Kidney (tissue), 14 donors: ENCODE measurements around the gene HUS1. TPM values are rescaled to one million over a fixed set of nuclear protein-coding genes. Genes with fewer than 3 reads are reported as not detected.
A peak's percentile ranks its signal among the peaks of the same experiment; 100 is the strongest.
"Not testable (repeated sequence)": the region's sequence is repeated elsewhere in the genome, so short reads cannot be mapped to it uniquely, and the experiment has no call there.

ENCODE experiments used
- DNase-seq, 5 donors: peaks; one replicate each; pipeline ENCODE4 v3.0.0-alpha.2; 2013 to 2020
- FAIRE-seq: peaks from 2 replicates; lab custom pipeline; 2012; peaks lifted over from hg19 to GRCh38; lab: Jason Lieb, UNC
- H3K27ac ChIP-seq, 2 donors: one replicate each; pipeline ENCODE4 v1.7.0; 2013; ENCODE audit warnings: low read depth in 2 of 2, low read length in 2 of 2, inconsistent platforms in 1 of 2
- H3K27me3 ChIP-seq: one replicate; pipeline ENCODE4 v1.7.1; 2013; ENCODE audit warnings: low read length, inconsistent platforms; ENCODE audit not compliant: control insufficient read depth, insufficient read depth
- H3K36me3 ChIP-seq, 3 donors: one replicate each; pipeline versions ENCODE4 v1.7.0 to v1.7.1; 2013; ENCODE audit warnings: low read length in 3 of 3, control low read depth in 1 of 3, inconsistent platforms in 1 of 3; ENCODE audit not compliant: insufficient read depth in 3 of 3, control insufficient read depth in 2 of 3
- H3K4me1 ChIP-seq, 3 donors: one replicate each; pipeline versions ENCODE4 v1.7.0 to v1.7.1; 2013; ENCODE audit warnings: low read length in 3 of 3, inconsistent platforms in 1 of 3, low read depth in 1 of 3; ENCODE audit not compliant: control insufficient read depth in 2 of 3, insufficient read depth in 2 of 3
- H3K4me3 ChIP-seq, 3 donors: one replicate each; pipeline versions ENCODE4 v1.7.0 to v1.8.1; 2013; ENCODE audit warnings: low read length in 3 of 3, control low read depth in 1 of 3, inconsistent platforms in 1 of 3
- H3K9ac ChIP-seq, 3 donors: one replicate each; pipeline versions ENCODE4 v1.7.0 to v1.7.1; 2013; ENCODE audit warnings: low read length in 3 of 3, control low read depth in 1 of 3, inconsistent platforms in 1 of 3
- H3K9me3 ChIP-seq, 3 donors: one replicate each; pipeline versions ENCODE4 v1.7.0 to v1.7.1; 2013; ENCODE audit warnings: low read length in 3 of 3, control low read depth in 1 of 3, inconsistent platforms in 1 of 3; ENCODE audit not compliant: control insufficient read depth in 2 of 3, insufficient read depth in 1 of 3
- CTCF ChIP-seq: IDR thresholded peaks from 3 replicates; pipeline ENCODE4 v1.5.1; 2012; ENCODE audit warnings: mild to moderate bottlenecking, moderate library complexity, borderline replicate concordance; ENCODE audit not compliant: insufficient read depth; ENCODE audit errors: extremely low read depth
- intact Hi-C: fragments of 100-400 bp; cut with DNase I; formaldehyde crosslinking; loops from one replicate; pipeline ENCODE4 v1.11.1; 2022
- polyA plus RNA-seq: library from polyadenylated mRNA; stranded (reverse); fragments of 350-450 nt; fragmentation: Illumina TruSeq; extraction: RNeasy Lipid Tissue Mini Kit (QIAGEN cat#74804); gene quantifications from one replicate; pipeline ENCODE4 v1.2.3, GENCODE V29; 2014; ENCODE audit warnings: low read depth, low replicate concordance; ENCODE audit not compliant: insufficient read depth
- total RNA-seq: library from RNA; stranded (reverse); fragmentation: NEBNext Ultra II Directional; extraction: Animal tissue kit (Norgen Biotek cat#: 25700); gene quantifications from one replicate; pipeline ENCODE4 v1.2.1, GENCODE V29; 2021
- donor health status: control.
- donor health status: control.
- donor health status: control.
- donor health status: control.
- donor health status: control.
- donor health status: DM: yes; HTN: yes; CAD: no.
- donor health status: Normal renal cell carcinoma (clear cell type).

HUS1 gene
- total and polyA plus RNA-seq, 2 donors from 2014 or later = 13.4 to 29.5 TPM

- Histone ChIP-seq H3K9me3 (no peaks in the 10 kb centered on the region), H3K4me1 (peaks cover 0 to 2% (median 0%) of the 10 kb centered on the region in 3 donors), H3K27ac (peak overlapping the region in 1 of 2 donors; percentile 17), H3K9ac (no peak overlapping the region), H3K27me3 (no peaks in the 10 kb centered on the region), H3K36me3 (no peaks in the 10 kb centered on the region), H3K4me3 (peak overlapping the region; percentile 55 to 64 (median 64))
- TF ChIP-seq CTCF = peak; percentile 60
- intact Hi-C loops = loop anchor here (10.0 kb wide), 1 partner anchor 113 kb away; no protein-coding TSS in a partner anchor
- FAIRE-seq (no peak), DNase-seq (peak; percentile 84 to 94 (median 88))
These were observed 12.4 kb upstream of the HUS1 start for GRCh38 chr7:47991741-47992311.

- intact Hi-C loops = loop anchor here (10.0 kb wide), 1 partner anchor 114 kb away; no protein-coding TSS in a partner anchor
- TF ChIP-seq CTCF = no peak
- H3K27ac ChIP-seq = no peak overlapping the region
- DNase-seq (no peak), FAIRE-seq (no peak)
- no peak overlapping the region for H3K9ac ChIP-seq
- H3K9me3 ChIP-seq = no peaks in the 10 kb centered on the region
- no peaks in the 10 kb centered on the region for H3K36me3 ChIP-seq
- peak overlapping the region in 1 of 3 donors; percentile 64 for H3K4me3 ChIP-seq
- H3K27me3 ChIP-seq = no peaks in the 10 kb centered on the region
- peaks cover 0 to 2% (median 0%) of the 10 kb centered on the region in 3 donors for H3K4me1 ChIP-seq
These were observed 11.9 kb upstream of the HUS1 start for GRCh38 chr7:47991270-47991669.

- Histone ChIP-seq H3K4me1 (peaks cover 0 to 2% (median 0%) of the 10 kb centered on the region in 3 donors), H3K9ac (no peak overlapping the region), H3K27me3 (no peaks in the 10 kb centered on the region), H3K9me3 (no peaks in the 10 kb centered on the region), H3K4me3 (no peak overlapping the region), H3K27ac (no peak overlapping the region), H3K36me3 (no peaks in the 10 kb centered on the region)
- FAIRE-seq (no peak), DNase-seq (no peak)
- intact Hi-C loops = loop anchor here (10.0 kb wide), 1 partner anchor 114 kb away; no protein-coding TSS in a partner anchor
- no peak for TF ChIP-seq CTCF
These were observed 11.2 kb upstream of the HUS1 start for GRCh38 chr7:47990592-47990991.

- not testable (repeated sequence) for H3K27me3 ChIP-seq, H3K9ac ChIP-seq, H3K36me3 ChIP-seq, H3K4me1 ChIP-seq, H3K27ac ChIP-seq, H3K4me3 ChIP-seq, H3K9me3 ChIP-seq
- FAIRE-seq (peak; percentile 57), DNase-seq (peak in 4 of 5 donors; percentile 59 to 78 (median 70))
- intact Hi-C loops = loop anchor here (10.0 kb wide), 1 partner anchor 115 kb away; no protein-coding TSS in a partner anchor
These were observed 10.4 kb upstream of the HUS1 start for GRCh38 chr7:47989607-47990400.
